Endothelial cell (in vitro differentiated cells): ENCODE data around the gene SLC25A1. TPM values are rescaled to one million over a fixed set of nuclear protein-coding genes. Genes with fewer than 3 reads are reported as not detected.
A peak's percentile ranks its signal among the peaks of the same experiment; 100 is the strongest.

Experiments used
- DNase-seq: peaks from one replicate; pipeline ENCODE4 v3.0.0; 2021; ENCODE audit warnings: low spot score
- H3K27ac Mint-ChIP-seq: one replicate; pipeline ENCODE4 v1.8.0; 2021; ENCODE audit warnings: mixed read lengths, inconsistent platforms; ENCODE audit not compliant: unreplicated experiment
- H3K27me3 Mint-ChIP-seq: one replicate; pipeline ENCODE4 v1.8.0; 2021; ENCODE audit warnings: mild to moderate bottlenecking, moderate library complexity, mixed read lengths, inconsistent platforms; ENCODE audit not compliant: unreplicated experiment
- H3K36me3 Mint-ChIP-seq: one replicate; pipeline ENCODE4 v1.8.0; 2021; ENCODE audit warnings: mild to moderate bottlenecking, low read depth, mixed read lengths, inconsistent platforms; ENCODE audit not compliant: unreplicated experiment
- H3K4me1 Mint-ChIP-seq: one replicate; pipeline ENCODE4 v1.8.0; 2021; ENCODE audit warnings: mild to moderate bottlenecking, mixed read lengths, inconsistent platforms; ENCODE audit not compliant: unreplicated experiment
- H3K4me3 Mint-ChIP-seq: one replicate; pipeline ENCODE4 v1.8.0; 2021; ENCODE audit warnings: mild to moderate bottlenecking, mixed read lengths, inconsistent platforms; ENCODE audit not compliant: unreplicated experiment
- H3K9me3 Mint-ChIP-seq: one replicate; pipeline ENCODE4 v1.8.0; 2021; ENCODE audit warnings: mixed read lengths, inconsistent platforms; ENCODE audit not compliant: unreplicated experiment
- CTCF ChIP-seq: fragments of 200-600 bp; sonication (generic); IDR thresholded peaks from one replicate; pipeline ENCODE4 v1.5.0; 2021; ENCODE audit warnings: antibody characterized with exemption; ENCODE audit not compliant: unreplicated experiment
- total RNA-seq: library from RNA; stranded (reverse); fragmentation: NEBNext Ultra II Directional; extraction: Animal tissue kit (Norgen Biotek cat#: 25700); gene quantifications from one replicate; pipeline ENCODE4 v1.2.1, GENCODE V29; 2021; ENCODE audit not compliant: unreplicated experiment

The SLC25A1 gene
- total RNA-seq, 1 donor from 2014 or later, result 79.2 TPM

- Mint-ChIP-seq H3K4me3 (peak overlapping the region; percentile 22), H3K4me1 (no peaks in the 10 kb centered on the region), H3K9me3 (no peaks in the 10 kb centered on the region), H3K27ac (no peak overlapping the region), H3K27me3 (peaks cover 9% of the 10 kb centered on the region), H3K36me3 (peaks cover 41% of the 10 kb centered on the region)
- DNase-seq, result no peak
- TF ChIP-seq CTCF, result no peak
Observed at GRCh38 chr22:19196841-19197612, 18.5 kb upstream of the SLC25A1 start.

GRCh38 chr22:19195796-19196731 is 17.5 kb upstream of the SLC25A1 start:
- peaks cover 35% of the 10 kb centered on the region for H3K36me3 Mint-ChIP-seq
- TF ChIP-seq CTCF, result no peak
- H3K27ac Mint-ChIP-seq, result no peak overlapping the region
- no peaks in the 10 kb centered on the region for H3K9me3 Mint-ChIP-seq
- DNase-seq, result no peak
- peaks cover 5% of the 10 kb centered on the region for H3K27me3 Mint-ChIP-seq
- no peaks in the 10 kb centered on the region for H3K4me1 Mint-ChIP-seq
- H3K4me3 Mint-ChIP-seq, result no peak overlapping the region

GRCh38 chr22:19194766-19195536 is 16.4 kb upstream of the SLC25A1 start:
- Mint-ChIP-seq H3K36me3 (peaks cover 35% of the 10 kb centered on the region), H3K4me3 (no peak overlapping the region), H3K27ac (no peak overlapping the region), H3K27me3 (peaks cover 5% of the 10 kb centered on the region), H3K4me1 (no peaks in the 10 kb centered on the region), H3K9me3 (no peaks in the 10 kb centered on the region)
- TF ChIP-seq CTCF, result no peak
- no peak for DNase-seq

- no peak for TF ChIP-seq CTCF
- DNase-seq, result no peak
- no peaks in the 10 kb centered on the region for H3K4me1 Mint-ChIP-seq
- H3K27ac Mint-ChIP-seq, result no peak overlapping the region
- H3K36me3 Mint-ChIP-seq, result peaks cover 33% of the 10 kb centered on the region
- H3K9me3 Mint-ChIP-seq, result no peaks in the 10 kb centered on the region
- H3K4me3 Mint-ChIP-seq, result peak overlapping the region; percentile 53
- H3K27me3 Mint-ChIP-seq, result peaks cover 5% of the 10 kb centered on the region
Observed at GRCh38 chr22:19193879-19194278, 15.3 kb upstream of the SLC25A1 start.
